ENCODE results near the gene GALNT8.

Gene GALNT8

DNA sequence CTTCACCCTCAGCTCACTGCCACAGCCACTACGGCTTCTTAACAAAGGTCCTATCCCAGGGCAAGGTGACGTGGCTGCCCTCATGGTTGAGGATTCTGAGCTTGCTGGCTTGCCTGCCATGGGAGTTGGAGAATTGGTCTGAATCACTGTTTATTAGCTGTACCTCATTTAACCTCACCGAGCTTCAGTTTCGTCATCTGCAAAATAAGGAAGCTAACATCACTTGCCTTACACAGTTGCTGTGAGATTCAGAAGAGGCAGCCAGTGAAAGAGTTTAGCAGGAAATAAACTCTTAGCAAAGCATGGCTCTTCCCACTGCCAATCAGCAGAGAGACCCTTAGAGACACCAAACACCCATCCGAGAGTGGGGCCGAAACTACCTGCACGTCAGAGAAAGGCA lies 99.5 kb downstream of the GALNT8 start:
- no peak for DNase-seq
- intact Hi-C loops (cut with DNase I), result no loop called here

DNA sequence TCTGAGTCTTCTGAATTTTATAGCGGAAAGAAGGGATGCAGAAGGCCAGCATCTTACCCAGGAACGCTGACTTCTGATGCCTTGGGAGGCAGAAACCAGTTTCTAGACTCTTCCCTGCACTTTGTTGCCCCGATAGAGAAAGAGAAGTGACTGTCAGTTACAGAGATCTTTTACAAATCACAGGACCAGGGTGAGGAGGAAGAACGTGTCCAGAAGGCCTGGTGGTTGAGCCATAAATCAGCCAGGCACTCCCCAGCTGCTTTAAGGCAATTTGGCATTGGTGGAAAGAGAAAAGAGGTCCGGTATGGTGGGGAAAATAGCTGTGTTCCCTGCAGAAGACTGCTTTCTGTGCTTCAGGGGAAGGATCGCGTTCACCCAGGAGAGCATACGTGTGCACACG lies 100.8 kb downstream of the GALNT8 start:
- DNase-seq, result no peak
- intact Hi-C loops (cut with DNase I), result no loop called here

Data from head of caudate nucleus (tissue), 42 donors.